H7 (cell line): ENCODE results near the gene SCG3. TPM values are rescaled to one million over a fixed set of nuclear protein-coding genes. Genes with fewer than 3 reads are reported as not detected.
A peak's percentile ranks its signal among the peaks of the same experiment; 100 is the strongest.

Source experiments
- DNase-seq: peaks from one replicate; pipeline ENCODE4 v3.0.0; 2012
- H3K27me3 ChIP-seq: 2 replicates; pipeline ENCODE4 v1.6.0; 2011; ENCODE audit warnings: mild to moderate bottlenecking, low read length; ENCODE audit not compliant: control insufficient read depth, insufficient read depth
- H3K36me3 ChIP-seq: replicated peaks from 2 replicates; pipeline ENCODE4 v1.5.1; 2011; ENCODE audit warnings: low read length; ENCODE audit not compliant: control insufficient read depth, insufficient read depth
- H3K4me3 ChIP-seq: 2 replicates; pipeline ENCODE4 v1.5.1; 2011; ENCODE audit warnings: low read depth, mild to moderate bottlenecking, control low read depth, low read length, moderate library complexity; ENCODE audit not compliant: insufficient read depth
- total RNA-seq: library from RNA; depleted of rRNA; stranded (reverse); fragments of >200 nt; shearing (Covaris generic); gene quantifications from 2 replicates; pipeline ENCODE4 v1.2.3, GENCODE V29; 2014

Gene SCG3
- total RNA-seq, 1 experiment from 2014 or later = 8.9 TPM

- DNase-seq = no peak
- no peak overlapping the region for H3K4me3 ChIP-seq
Observed at GRCh38 chr15:51706291-51706690, 25.0 kb downstream of the SCG3 start.

GRCh38 chr15:51706926-51707608, 25.8 kb downstream of the SCG3 start:
- Histone ChIP-seq H3K4me3 (no peak overlapping the region), H3K36me3 (no peaks in the 10 kb centered on the region; the same call in 1 of the 2 replicates), H3K27me3 (no peaks in the 10 kb centered on the region)
- no peak for DNase-seq

More at GRCh38 chr15:51706291-51706690, 25.0 kb downstream of the SCG3 start:
- no peaks in the 10 kb centered on the region; the same call in none of the 2 replicates for H3K36me3 ChIP-seq
- no peaks in the 10 kb centered on the region for H3K27me3 ChIP-seq

GRCh38 chr15:51708013-51708412, 26.7 kb downstream of the SCG3 start:
- Histone ChIP-seq H3K4me3 (no peak overlapping the region), H3K27me3 (no peaks in the 10 kb centered on the region), H3K36me3 (no peaks in the 10 kb centered on the region; the same call in 1 of the 2 replicates)
- no peak for DNase-seq

DNA sequence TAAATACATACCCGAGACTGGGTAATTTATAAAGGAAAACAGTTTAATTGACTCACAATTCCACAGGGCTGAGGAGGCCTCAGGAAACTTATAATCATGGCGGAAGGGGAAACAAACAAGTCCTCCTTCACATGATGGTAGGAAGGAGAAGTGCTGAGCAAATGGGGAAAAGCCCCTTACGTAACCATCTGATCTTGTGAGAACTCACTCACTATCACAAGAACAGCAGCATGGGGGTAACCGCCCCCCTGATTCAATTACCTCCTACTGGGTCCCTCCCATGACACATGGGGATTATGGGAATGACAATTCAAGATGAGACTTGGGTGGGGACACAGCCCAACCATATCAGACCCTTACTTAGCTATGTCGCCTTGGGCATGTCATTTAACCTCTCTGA, 27.7 kb downstream of the SCG3 start:
- H3K4me3 ChIP-seq = no peak overlapping the region
- no peaks in the 10 kb centered on the region; the same call in none of the 2 replicates for H3K36me3 ChIP-seq
- no peak for DNase-seq

GRCh38 chr15:51714162-51714561, 32.9 kb downstream of the SCG3 start:
- DNase-seq = no peak
- Histone ChIP-seq H3K27me3 (no peaks in the 10 kb centered on the region), H3K36me3 (no peaks in the 10 kb centered on the region; the same call in none of the 2 replicates), H3K4me3 (no peak overlapping the region)

More for the DNA sequence above, 27.7 kb downstream of the SCG3 start:
- H3K27me3 ChIP-seq = no peaks in the 10 kb centered on the region

GRCh38 chr15:51714911-51715310, 33.6 kb downstream of the SCG3 start:
- Histone ChIP-seq H3K27me3 (no peaks in the 10 kb centered on the region), H3K36me3 (no peaks in the 10 kb centered on the region; the same call in none of the 2 replicates), H3K4me3 (no peak overlapping the region)
- DNase-seq = no peak

GRCh38 chr15:51718219-51718618, 36.9 kb downstream of the SCG3 start:
- no peak overlapping the region for H3K4me3 ChIP-seq
- no peaks in the 10 kb centered on the region for H3K27me3 ChIP-seq
- H3K36me3 ChIP-seq = no peaks in the 10 kb centered on the region; the same call in 1 of the 2 replicates
- DNase-seq = no peak

DNA sequence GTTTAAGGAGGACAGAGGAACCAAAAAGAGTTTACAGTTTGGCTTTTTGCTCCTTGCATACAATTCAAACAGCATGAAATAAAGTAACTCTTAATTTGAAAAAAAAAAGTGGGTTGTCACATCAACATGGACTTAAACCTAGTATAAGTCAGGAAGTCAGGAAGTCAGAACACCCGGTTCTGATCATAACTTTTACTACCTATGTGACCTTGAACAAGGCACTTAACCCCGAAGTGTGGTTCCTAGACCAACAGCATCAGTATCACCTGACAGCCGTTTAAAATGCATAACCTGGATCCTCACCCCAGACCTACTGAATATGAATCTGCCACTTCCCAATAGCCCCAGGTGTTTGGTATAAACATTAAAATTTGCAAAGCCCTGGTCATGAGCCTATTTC, 37.4 kb downstream of the SCG3 start:
- no peak overlapping the region for H3K4me3 ChIP-seq
- DNase-seq = no peak
- no peaks in the 10 kb centered on the region for H3K27me3 ChIP-seq
- H3K36me3 ChIP-seq = no peaks in the 10 kb centered on the region; the same call in 1 of the 2 replicates

GRCh38 chr15:51720201-51720995, 39.1 kb downstream of the SCG3 start:
- no peak for DNase-seq
- Histone ChIP-seq H3K36me3 (no peaks in the 10 kb centered on the region), H3K4me3 (no peak overlapping the region)

DNA sequence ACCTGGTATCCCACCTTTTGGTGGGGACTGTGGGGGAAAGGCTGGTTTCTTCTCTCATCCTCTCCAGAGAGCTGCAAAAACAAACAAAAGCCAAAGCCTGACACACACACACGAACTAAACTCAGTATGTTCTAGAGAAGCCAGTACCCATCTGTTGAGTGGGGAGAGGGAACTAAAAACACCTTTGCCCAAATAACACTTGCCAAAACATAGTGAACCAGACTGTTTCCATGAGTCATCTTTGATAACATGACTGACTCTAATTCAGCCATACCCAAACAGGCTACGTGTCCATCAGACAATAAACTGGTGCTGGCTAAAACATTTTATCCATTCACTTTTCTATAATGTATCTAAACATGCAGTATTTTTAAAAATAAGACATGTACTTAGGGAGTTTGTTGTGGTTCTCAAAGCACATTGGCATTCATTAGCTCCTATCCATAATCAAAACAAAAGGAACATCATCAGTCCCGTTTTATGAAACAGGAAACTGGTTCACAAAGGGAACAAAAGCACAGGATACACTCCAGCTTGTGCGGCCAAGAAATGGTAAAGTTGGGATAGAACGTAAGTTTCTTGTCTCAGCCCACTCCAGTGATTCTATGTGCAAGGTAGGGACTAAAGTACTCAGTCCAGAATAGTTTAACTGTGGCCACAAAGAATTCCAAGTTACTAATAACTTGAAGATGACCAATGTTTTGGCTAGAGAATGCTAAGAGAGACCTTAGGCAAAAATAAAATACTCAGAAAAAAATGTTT, 40.1 kb downstream of the SCG3 start:
- no peaks in the 10 kb centered on the region for H3K36me3 ChIP-seq
- no peak for DNase-seq
- H3K4me3 ChIP-seq = no peak overlapping the region
- no peaks in the 10 kb centered on the region for H3K27me3 ChIP-seq

More at GRCh38 chr15:51720201-51720995, 39.1 kb downstream of the SCG3 start:
- H3K27me3 ChIP-seq = no peaks in the 10 kb centered on the region

DNA sequence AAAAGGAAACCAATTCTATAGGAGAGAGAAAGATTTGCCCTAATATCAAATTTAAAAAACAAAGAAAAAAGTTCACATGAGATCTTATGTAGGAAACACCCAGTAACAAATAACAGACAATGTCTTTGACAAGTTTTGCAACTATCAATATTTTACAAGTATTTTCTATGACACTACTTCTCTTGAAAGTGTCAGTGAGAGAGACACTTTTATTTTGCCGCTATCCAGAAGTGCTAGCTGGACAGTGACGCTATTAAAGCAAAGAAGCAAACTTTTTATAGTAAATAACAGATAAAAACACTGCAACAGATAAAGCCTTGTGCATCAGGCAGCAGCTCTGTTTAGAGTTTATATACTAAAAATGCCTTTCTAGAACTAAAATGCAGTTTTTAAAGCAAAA, 42.9 kb downstream of the SCG3 start:
- H3K27me3 ChIP-seq = no peaks in the 10 kb centered on the region
- no peak for DNase-seq
- H3K36me3 ChIP-seq = no peaks in the 10 kb centered on the region
- H3K4me3 ChIP-seq = no peak overlapping the region

DNA sequence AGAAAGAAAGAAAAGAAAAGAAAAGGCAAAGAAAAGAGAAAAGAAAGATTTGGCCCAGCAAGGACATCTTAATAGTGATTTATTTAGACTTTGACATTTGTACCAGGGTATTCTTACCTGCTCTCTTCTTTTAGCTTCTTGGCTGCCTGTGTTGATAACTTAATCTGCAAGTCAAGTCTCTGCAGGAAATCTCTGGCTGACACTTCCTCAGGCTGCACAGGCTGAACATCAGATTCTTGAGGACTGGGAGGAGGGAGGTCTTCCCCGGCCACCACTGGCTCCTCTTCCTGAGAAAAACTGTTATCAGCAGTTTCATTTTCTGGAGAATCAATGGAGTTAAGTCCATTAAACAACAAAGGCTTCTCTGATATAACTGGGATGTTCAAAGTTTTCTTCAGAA, 43.4 kb downstream of the SCG3 start:
- peak; percentile 24 for DNase-seq
- no peaks in the 10 kb centered on the region for H3K27me3 ChIP-seq
- no peak overlapping the region for H3K4me3 ChIP-seq
- no peaks in the 10 kb centered on the region for H3K36me3 ChIP-seq

GRCh38 chr15:51726302-51727073, 45.2 kb downstream of the SCG3 start:
- Histone ChIP-seq H3K27me3 (no peaks in the 10 kb centered on the region), H3K4me3 (no peak overlapping the region), H3K36me3 (no peaks in the 10 kb centered on the region)
- DNase-seq = peak; percentile 76
